GM19193 (cell line): Measurements from ENCODE around the gene PPTC7.

Experiments used
- POLR2A ChIP-seq: IDR thresholded peaks from 4 replicates; pipeline ENCODE4 v1.6.1; 2011; ENCODE audit not compliant: insufficient read depth, insufficient read length; ENCODE audit errors: extremely low read depth

PPTC7 gene

GRCh38 chr12:110565894-110566871 is 16.9 kb downstream of the PPTC7 start:
- no peak for TF ChIP-seq POLR2A

GRCh38 chr12:110564471-110564991 is 18.6 kb downstream of the PPTC7 start:
- TF ChIP-seq POLR2A, result no peak

- TF ChIP-seq POLR2A, result no peak
Measured at GRCh38 chr12:110563702-110564470, 19.2 kb downstream of the PPTC7 start.

- no peak for TF ChIP-seq POLR2A
Measured at GRCh38 chr12:110561471-110562201, 21.5 kb downstream of the PPTC7 start.

GRCh38 chr12:110560946-110561345 is 22.2 kb downstream of the PPTC7 start:
- no peak for TF ChIP-seq POLR2A

GRCh38 chr12:110560048-110560447 is 23.1 kb downstream of the PPTC7 start:
- TF ChIP-seq POLR2A, result no peak

GRCh38 chr12:110557300-110557699 is 25.8 kb downstream of the PPTC7 start:
- TF ChIP-seq POLR2A, result no peak

GRCh38 chr12:110556705-110557104 is 26.4 kb downstream of the PPTC7 start:
- no peak for TF ChIP-seq POLR2A

- no peak for TF ChIP-seq POLR2A
Measured at GRCh38 chr12:110555577-110556406, 27.3 kb downstream of the PPTC7 start.

GRCh38 chr12:110554184-110554583 is 28.9 kb downstream of the PPTC7 start:
- no peak for TF ChIP-seq POLR2A

- TF ChIP-seq POLR2A, result no peak
Measured at GRCh38 chr12:110550981-110551380, 32.1 kb downstream of the PPTC7 start.

DNA sequence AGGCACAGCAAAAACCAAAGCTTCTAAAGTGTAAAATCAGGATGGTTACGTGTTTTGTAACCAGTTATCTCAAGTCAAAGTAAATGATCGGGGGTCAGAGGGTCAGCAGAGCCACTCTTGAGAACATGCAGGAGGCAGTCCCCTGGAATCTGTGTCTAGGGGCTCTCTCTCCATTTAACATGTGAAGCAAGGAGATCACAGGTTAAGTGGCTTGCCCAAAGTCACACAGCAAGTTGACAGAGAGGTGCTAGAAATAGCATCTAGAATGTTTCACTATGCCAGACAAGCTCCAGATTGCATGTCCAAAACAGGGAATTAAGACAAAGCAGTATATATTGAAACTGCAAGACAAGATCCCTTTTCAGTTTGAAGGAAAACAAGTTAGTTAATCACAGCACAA is 33.4 kb downstream of the PPTC7 start:
- TF ChIP-seq POLR2A, result no peak

GRCh38 chr12:110548678-110549077 is 34.4 kb downstream of the PPTC7 start:
- TF ChIP-seq POLR2A, result no peak

GRCh38 chr12:110547090-110547489 is 36.0 kb downstream of the PPTC7 start:
- TF ChIP-seq POLR2A, result no peak

GRCh38 chr12:110546339-110546738 is 36.8 kb downstream of the PPTC7 start:
- TF ChIP-seq POLR2A, result no peak

GRCh38 chr12:110545812-110546211 is 37.3 kb downstream of the PPTC7 start:
- no peak for TF ChIP-seq POLR2A
